HFFc6 (cell line): Measurements from ENCODE around the gene GLCE. TPM values are rescaled to one million over a fixed set of nuclear protein-coding genes. Genes with fewer than 3 reads are reported as not detected.
A peak's percentile ranks its signal among the peaks of the same experiment; 100 is the strongest.

Experiments used
- DNase-seq: peaks from one replicate; pipeline ENCODE4 v3.0.0-alpha.2; 2018
- H3K27ac Mint-ChIP-seq: 2 replicates; pipeline ENCODE4 v1.8.0; 2020; ENCODE audit warnings: mild to moderate bottlenecking, mixed read lengths
- H3K27me3 Mint-ChIP-seq: 2 replicates; pipeline ENCODE4 v1.8.0; 2021; ENCODE audit warnings: mild to moderate bottlenecking, moderate library complexity, mixed read lengths; ENCODE audit not compliant: insufficient read depth
- H3K36me3 Mint-ChIP-seq: 2 replicates; pipeline ENCODE4 v1.8.0; 2021; ENCODE audit warnings: low read depth, mixed read lengths
- H3K4me1 Mint-ChIP-seq: 2 replicates; pipeline ENCODE4 v1.8.0; 2020; ENCODE audit warnings: low read depth, mixed read lengths
- H3K4me3 Mint-ChIP-seq: 2 replicates; pipeline ENCODE4 v1.8.0; 2020; ENCODE audit warnings: mild to moderate bottlenecking, moderate library complexity, mixed read lengths
- H3K9me3 Mint-ChIP-seq: 2 replicates; pipeline ENCODE4 v1.8.0; 2020; ENCODE audit warnings: mild to moderate bottlenecking, mixed read lengths
- CTCF ChIP-seq: fragments of 200-600 bp; sonication (generic); IDR thresholded peaks from 2 replicates; pipeline ENCODE4 v1.5.0; 2021; ENCODE audit warnings: antibody characterized with exemption, mild to moderate bottlenecking
- total RNA-seq, 6 experiments: library from RNA; stranded (reverse); fragmentation: NEBNext Ultra II Directional; extraction: Animal tissue kit (Norgen Biotek cat#: 25700); gene quantifications; 2 replicates in 1 of 6; 3 replicates in 5 of 6; pipeline ENCODE4 v1.2.3, GENCODE V29; 2021

The GLCE gene
- total RNA-seq, 6 experiments from 2014 or later: 13.2 to 20.6 (median 17.7) TPM

- H3K9me3 Mint-ChIP-seq: peaks cover 4% of the 10 kb centered on the region; the same call in 1 of the 2 replicates
- H3K4me1 Mint-ChIP-seq: peaks cover 4% of the 10 kb centered on the region; the same call in 1 of the 2 replicates
- no peak overlapping the region for H3K27ac Mint-ChIP-seq
- H3K36me3 Mint-ChIP-seq: no peaks in the 10 kb centered on the region
- DNase-seq: no peak
- H3K4me3 Mint-ChIP-seq: peak overlapping the region; percentile 69; the same call in 1 of the 2 replicates
- H3K27me3 Mint-ChIP-seq: peaks cover 31% of the 10 kb centered on the region
- TF ChIP-seq CTCF: no peak
These were observed 137.4 kb downstream of the GLCE start for GRCh38 chr15:69297642-69298353.

- peaks cover 31% of the 10 kb centered on the region for H3K27me3 Mint-ChIP-seq
- no peak for DNase-seq
- no peaks in the 10 kb centered on the region for H3K36me3 Mint-ChIP-seq
These were observed 137.9 kb downstream of the GLCE start for GRCh38 chr15:69298354-69298696.

GRCh38 chr15:69298697-69299441 is 138.4 kb downstream of the GLCE start, which contains the start of gene PAQR5:
PAQR5 (plus strand) TSS chr15:69298912; CDS start chr15:69360081, 61,169 bp downstream.
- Mint-ChIP-seq H3K36me3 (no peaks in the 10 kb centered on the region), H3K27ac (no peak within 1 kb of the TSS), H3K9me3 (peaks cover 4% of the 10 kb centered on the region; the same call in 1 of the 2 replicates), H3K27me3 (peaks cover 30% of the 10 kb centered on the region), H3K4me1 (peaks cover 13% of the 10 kb centered on the region), H3K4me3 (peak within 1 kb of the TSS; percentile 69)
- no peak for TF ChIP-seq CTCF
- no peak for DNase-seq

More at GRCh38 chr15:69298354-69298696, 137.9 kb downstream of the GLCE start:
- no peak for TF ChIP-seq CTCF
- H3K9me3 Mint-ChIP-seq: peaks cover 4% of the 10 kb centered on the region; the same call in 1 of the 2 replicates
- no peak overlapping the region for H3K27ac Mint-ChIP-seq
- H3K4me1 Mint-ChIP-seq: peaks cover 7% of the 10 kb centered on the region
- peak overlapping the region; percentile 69 for H3K4me3 Mint-ChIP-seq

GRCh38 chr15:69299451-69299886 is 139.0 kb downstream of the GLCE start:
- H3K4me3 Mint-ChIP-seq: peak overlapping the region; percentile 3; the same call in 1 of the 2 replicates
- H3K36me3 Mint-ChIP-seq: no peaks in the 10 kb centered on the region
- H3K9me3 Mint-ChIP-seq: peaks cover 4% of the 10 kb centered on the region; the same call in 1 of the 2 replicates
- peaks cover 28% of the 10 kb centered on the region for H3K27me3 Mint-ChIP-seq
- no peak for TF ChIP-seq CTCF
- H3K4me1 Mint-ChIP-seq: peaks cover 19% of the 10 kb centered on the region
- H3K27ac Mint-ChIP-seq: no peak overlapping the region
- DNase-seq: no peak

GRCh38 chr15:69299943-69300588 is 139.6 kb downstream of the GLCE start:
- H3K27me3 Mint-ChIP-seq: peaks cover 28% of the 10 kb centered on the region
- DNase-seq: no peak

More at GRCh38 chr15:69299943-69300588, 139.6 kb downstream of the GLCE start:
- Mint-ChIP-seq H3K27ac (no peak overlapping the region), H3K4me3 (peak overlapping the region; percentile 3; the same call in 1 of the 2 replicates), H3K9me3 (no peaks in the 10 kb centered on the region; the same call in 1 of the 2 replicates), H3K36me3 (no peaks in the 10 kb centered on the region), H3K4me1 (peaks cover 25% of the 10 kb centered on the region)
- TF ChIP-seq CTCF: no peak
